Natural killer cell treated with Interleukin-12 subunit alpha and Interleukin-12 subunit beta and Interleukin-15 and Interleukin-18, amount 100 ng/mL, for 72 hours (primary cell): ENCODE data around the gene DBNDD1. TPM values are rescaled to one million over a fixed set of nuclear protein-coding genes. Genes with fewer than 3 reads are reported as not detected.
"Not testable (repeated sequence)": the region's sequence is repeated elsewhere in the genome, so short reads cannot be mapped to it uniquely, and the experiment has no call there.

Source experiments
- ATAC-seq, 2 donors: fragments of 150-1000 bp; cut with Tn5 transposase in 1 of 2; sonication (Bioruptor Pico), chemical (Tn5 transposase) in 1 of 2; 2 replicates each; pipeline ENCODE4 v1.10.0; 2021
- DNase-seq: peaks from one replicate; pipeline ENCODE4 v3.0.0; 2022; ENCODE audit warnings: low spot score
- H3K27ac Mint-ChIP-seq, 2 donors: 1 replicate in 1 of 2; 2 replicates in 1 of 2; pipeline ENCODE4 v1.8.0; 2022; ENCODE audit warnings: mixed read lengths in 2 of 2, mild to moderate bottlenecking in 1 of 2, moderate library complexity in 1 of 2
- H3K27me3 Mint-ChIP-seq, 2 donors: 1 replicate in 1 of 2; 2 replicates in 1 of 2; pipeline ENCODE4 v1.8.0; 2022; ENCODE audit warnings: mixed read lengths in 2 of 2
- H3K36me3 Mint-ChIP-seq: one replicate; pipeline ENCODE4 v1.8.0; 2022; ENCODE audit warnings: mixed read lengths
- H3K4me1 Mint-ChIP-seq, 2 donors: 1 replicate in 1 of 2; 2 replicates in 1 of 2; pipeline ENCODE4 v1.8.0; 2022; ENCODE audit warnings: low read depth in 2 of 2, mixed read lengths in 2 of 2, mild to moderate bottlenecking in 1 of 2
- H3K4me3 Mint-ChIP-seq: one replicate; pipeline ENCODE4 v1.8.0; 2022; ENCODE audit warnings: mixed read lengths
- H3K9me3 Mint-ChIP-seq: 2 replicates; pipeline ENCODE4 v1.8.0; 2022; ENCODE audit warnings: mixed read lengths
- total RNA-seq, 2 donors: library from RNA; stranded (reverse); gene quantifications; one replicate each; pipeline ENCODE4 v1.2.3, GENCODE V29; 2022

The DBNDD1 gene, protein sequence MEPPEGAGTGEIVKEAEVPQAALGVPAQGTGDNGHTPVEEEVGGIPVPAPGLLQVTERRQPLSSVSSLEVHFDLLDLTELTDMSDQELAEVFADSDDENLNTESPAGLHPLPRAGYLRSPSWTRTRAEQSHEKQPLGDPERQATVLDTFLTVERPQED
- not detected for total RNA-seq

DNA sequence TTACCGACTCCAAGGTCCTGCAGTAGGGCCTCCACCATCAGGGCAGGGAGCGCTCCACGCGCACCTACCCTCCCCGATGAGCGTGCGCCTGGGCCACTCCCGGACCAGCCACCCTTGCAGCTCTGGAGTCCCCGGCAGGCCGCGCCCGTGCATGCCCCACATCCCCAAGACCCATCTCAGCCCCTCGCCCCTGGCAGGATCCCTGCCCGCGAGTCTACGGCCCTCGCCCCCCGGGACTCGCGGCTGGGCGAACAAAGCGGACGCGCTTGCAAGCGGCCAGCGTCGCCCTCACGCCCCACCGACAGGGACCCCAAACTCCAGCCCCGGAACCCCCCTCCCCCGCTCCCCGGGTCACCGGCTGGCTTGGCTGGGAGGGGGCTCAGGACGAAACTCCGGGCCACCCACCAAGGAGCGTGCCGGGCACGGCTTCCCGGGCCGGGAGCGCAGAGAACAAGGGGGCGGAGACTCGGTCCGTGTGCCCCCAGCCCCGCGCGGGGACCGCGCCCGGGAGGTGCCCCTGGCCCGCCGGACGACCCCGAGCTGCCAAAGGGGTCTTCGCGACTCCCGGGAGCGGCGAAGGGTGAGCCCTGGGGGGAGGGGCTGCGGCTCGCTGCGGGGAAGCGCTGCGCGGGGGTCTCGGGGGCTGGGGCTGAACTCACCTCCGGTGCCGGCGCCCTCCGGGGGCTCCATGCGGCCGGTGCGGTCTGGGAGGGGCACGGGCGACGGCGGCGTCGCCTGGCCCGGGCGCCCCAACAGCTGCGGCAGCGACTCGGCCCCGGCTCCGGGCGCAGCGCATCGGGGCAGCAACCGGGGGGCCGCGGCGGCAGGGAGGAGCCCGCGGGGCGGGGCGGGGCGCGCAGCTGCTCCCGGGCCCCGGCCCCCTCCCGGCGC is at the start of gene DBNDD1:
TSS of gene DBNDD1 (minus strand) at position 805 of the 891 bp plus-strand sequence. CDS start at position 690, 115 bp downstream.
- ATAC-seq (no peak), DNase-seq (peak; percentile 58)
- peak within 1 kb of the TSS; percentile 67 for H3K4me3 Mint-ChIP-seq
- peaks cover 5% of the 10 kb centered on the region for H3K36me3 Mint-ChIP-seq
- H3K4me1 Mint-ChIP-seq: peaks cover 9 to 16% of the 10 kb centered on the region in 2 donors
- H3K27ac Mint-ChIP-seq: no peak within 1 kb of the TSS
- H3K27me3 Mint-ChIP-seq: peaks cover 6 to 17% of the 10 kb centered on the region in 2 donors
- H3K9me3 Mint-ChIP-seq: no peaks in the 10 kb centered on the region

DNA sequence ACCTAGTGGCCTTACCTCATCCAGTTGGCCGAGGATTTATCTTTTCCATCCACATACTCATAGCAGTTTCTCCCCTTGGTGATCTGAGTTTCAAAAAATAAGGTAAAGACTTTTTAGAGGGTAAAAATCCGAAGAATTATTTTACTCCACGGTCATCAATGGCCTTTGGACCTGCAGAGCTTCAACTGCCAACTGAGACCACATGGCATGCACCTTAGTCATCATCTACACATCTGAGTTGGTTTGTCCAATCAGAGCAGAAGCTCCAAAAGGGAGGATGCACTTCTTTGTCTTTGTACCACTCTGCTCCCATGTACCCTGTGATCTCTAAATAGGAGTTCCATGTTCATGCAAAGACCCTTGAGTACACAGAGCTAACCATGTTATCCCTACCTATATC is 42.2 kb upstream of the DBNDD1 start:
- Mint-ChIP-seq H3K4me1 (peaks cover 0 to 6% of the 10 kb centered on the region in 2 donors), H3K4me3 (no peak overlapping the region), H3K27ac (no peak overlapping the region), H3K9me3 (no peaks in the 10 kb centered on the region), H3K36me3 (no peaks in the 10 kb centered on the region), H3K27me3 (peaks cover 17 to 26% of the 10 kb centered on the region in 2 donors)
- DNase-seq (no peak), ATAC-seq (no peak)

DNA sequence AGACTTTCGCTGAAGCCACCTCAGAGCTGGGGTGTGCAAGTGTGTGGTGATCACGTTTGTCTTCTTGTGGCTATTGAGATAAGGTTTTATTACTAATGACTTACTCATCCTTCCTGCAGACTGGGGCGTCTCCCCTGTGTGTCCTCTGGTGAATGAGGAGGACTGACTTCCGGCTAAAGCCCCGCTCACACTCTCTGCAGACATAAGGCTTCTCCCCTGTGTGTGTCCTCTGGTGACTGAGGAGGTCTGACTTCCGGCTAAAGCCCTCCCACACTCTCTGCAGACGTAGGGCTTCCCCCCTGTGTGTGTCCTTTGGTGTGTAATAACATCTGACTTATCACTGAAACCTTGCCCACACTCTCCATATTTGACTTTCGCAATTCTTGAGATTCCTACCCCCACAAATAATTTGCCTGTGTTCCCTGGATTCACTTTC is 38.5 kb upstream of the DBNDD1 start:
- Mint-ChIP-seq H3K27ac (no peak overlapping the region), H3K4me1 (peaks cover 0 to 6% of the 10 kb centered on the region in 2 donors), H3K9me3 (peaks cover 16% of the 10 kb centered on the region), H3K4me3 (no peak overlapping the region), H3K36me3 (peaks cover 15% of the 10 kb centered on the region), H3K27me3 (peaks cover 19 to 28% of the 10 kb centered on the region in 2 donors)
- DNase-seq (no peak), ATAC-seq (peak in 1 of 2 donors; percentile 82)

- not testable (repeated sequence) for H3K4me3 Mint-ChIP-seq, DNase-seq, H3K27ac Mint-ChIP-seq, H3K4me1 Mint-ChIP-seq, ATAC-seq
- Mint-ChIP-seq H3K9me3 (peaks cover 16% of the 10 kb centered on the region), H3K36me3 (peaks cover 15% of the 10 kb centered on the region), H3K27me3 (peaks cover 19 to 28% of the 10 kb centered on the region in 2 donors)
These were observed 37.3 kb upstream of the DBNDD1 start for GRCh38 chr16:90056521-90056920.

DNA sequence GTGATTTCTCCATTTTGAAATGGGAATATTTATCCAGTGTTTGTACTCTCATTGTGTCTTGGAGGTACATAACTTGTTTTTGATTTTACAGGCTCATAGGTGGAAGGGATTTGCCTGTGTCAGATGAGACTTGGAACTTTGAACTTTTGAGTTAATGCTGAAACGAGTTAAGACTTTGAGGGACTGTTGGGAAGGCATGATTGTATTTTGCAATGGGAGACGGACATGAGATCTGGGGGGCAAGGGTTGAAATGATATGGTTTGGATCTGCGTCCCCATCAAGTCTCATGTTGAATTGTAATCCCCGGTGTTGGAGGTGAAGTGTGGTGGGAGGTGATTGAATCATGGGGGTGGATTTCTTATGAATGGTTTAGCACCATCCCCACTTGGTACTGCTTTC is 36.1 kb upstream of the DBNDD1 start:
- H3K9me3 Mint-ChIP-seq: peaks cover 16% of the 10 kb centered on the region
- no peak for DNase-seq
- no peak overlapping the region for H3K4me3 Mint-ChIP-seq
- no peak for ATAC-seq
- peaks cover 15% of the 10 kb centered on the region for H3K36me3 Mint-ChIP-seq
- peaks cover 0 to 6% of the 10 kb centered on the region in 2 donors for H3K4me1 Mint-ChIP-seq
- no peak overlapping the region for H3K27ac Mint-ChIP-seq
- H3K27me3 Mint-ChIP-seq: peaks cover 12 to 24% of the 10 kb centered on the region in 2 donors

- Mint-ChIP-seq H3K27ac (no peak overlapping the region), H3K4me3 (no peak overlapping the region), H3K4me1 (peaks cover 0 to 6% of the 10 kb centered on the region in 2 donors), H3K9me3 (peaks cover 16% of the 10 kb centered on the region), H3K27me3 (peaks cover 9 to 22% of the 10 kb centered on the region in 2 donors), H3K36me3 (peaks cover 15% of the 10 kb centered on the region)
- ATAC-seq (no peak), DNase-seq (no peak)
These were observed 35.3 kb upstream of the DBNDD1 start for GRCh38 chr16:90054554-90054953.

DNA sequence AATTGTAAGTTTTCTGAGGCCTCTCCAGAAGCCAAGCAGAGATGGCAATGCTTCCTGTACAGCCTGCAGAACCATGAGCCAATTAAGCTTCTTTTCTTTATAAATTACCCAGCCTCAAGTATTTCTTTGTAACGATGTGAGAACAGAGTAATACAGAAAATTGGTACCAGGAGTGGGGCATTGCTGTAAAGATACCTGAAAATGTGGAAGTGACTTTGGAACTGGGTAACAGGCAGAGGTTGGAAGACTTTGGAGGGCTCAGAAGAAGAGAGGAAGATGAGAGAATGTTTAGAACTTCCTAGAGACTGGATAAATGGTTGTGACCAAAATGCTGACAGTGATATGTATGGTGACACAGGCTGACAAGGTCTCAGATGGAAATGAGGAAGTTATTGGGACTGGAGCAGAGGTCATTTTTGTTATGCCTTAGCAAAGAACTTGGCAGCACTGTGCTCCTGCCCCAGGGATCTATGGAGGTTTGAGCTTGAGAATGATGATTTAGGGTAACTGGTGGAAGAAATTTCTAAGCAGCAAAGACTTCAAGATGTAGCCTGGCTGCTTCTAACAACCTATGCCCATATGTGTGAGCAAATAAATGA is 34.7 kb upstream of the DBNDD1 start:
- no peak overlapping the region for H3K4me3 Mint-ChIP-seq
- H3K27me3 Mint-ChIP-seq: peaks cover 6 to 21% of the 10 kb centered on the region in 2 donors
- peaks cover 0 to 6% of the 10 kb centered on the region in 2 donors for H3K4me1 Mint-ChIP-seq
- H3K36me3 Mint-ChIP-seq: peaks cover 15% of the 10 kb centered on the region
- no peak for DNase-seq
- peaks cover 16% of the 10 kb centered on the region for H3K9me3 Mint-ChIP-seq
- no peak overlapping the region for H3K27ac Mint-ChIP-seq
- ATAC-seq: no peak

DNA sequence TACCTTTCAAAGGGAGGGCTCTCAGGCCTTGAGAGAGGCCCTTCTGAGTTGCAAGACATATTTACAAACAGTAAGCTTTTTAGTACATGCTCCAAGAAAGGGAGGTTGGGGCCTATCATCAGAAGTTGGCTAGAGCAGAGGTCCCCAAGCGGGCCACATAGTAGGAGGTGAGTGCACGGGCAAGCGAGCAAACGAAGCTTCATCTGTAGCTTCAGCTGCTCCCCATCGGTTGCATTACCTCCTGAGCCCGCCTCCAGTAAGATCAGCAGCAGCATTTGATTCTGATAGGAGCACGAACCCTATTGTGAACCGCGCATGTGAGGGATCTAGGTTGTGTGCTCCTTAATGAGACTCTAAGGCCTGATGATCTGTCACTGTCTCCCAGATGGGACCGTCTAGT is 31.7 kb upstream of the DBNDD1 start:
- H3K9me3 Mint-ChIP-seq: peaks cover 16% of the 10 kb centered on the region
- DNase-seq (no peak), ATAC-seq (no peak)
- no peak overlapping the region for H3K27ac Mint-ChIP-seq
- H3K27me3 Mint-ChIP-seq: peaks cover 0 to 13% of the 10 kb centered on the region in 2 donors
- no peak overlapping the region for H3K4me3 Mint-ChIP-seq
- peaks cover 15% of the 10 kb centered on the region for H3K36me3 Mint-ChIP-seq
- H3K4me1 Mint-ChIP-seq: peaks cover 0 to 3% of the 10 kb centered on the region in 2 donors

DNA sequence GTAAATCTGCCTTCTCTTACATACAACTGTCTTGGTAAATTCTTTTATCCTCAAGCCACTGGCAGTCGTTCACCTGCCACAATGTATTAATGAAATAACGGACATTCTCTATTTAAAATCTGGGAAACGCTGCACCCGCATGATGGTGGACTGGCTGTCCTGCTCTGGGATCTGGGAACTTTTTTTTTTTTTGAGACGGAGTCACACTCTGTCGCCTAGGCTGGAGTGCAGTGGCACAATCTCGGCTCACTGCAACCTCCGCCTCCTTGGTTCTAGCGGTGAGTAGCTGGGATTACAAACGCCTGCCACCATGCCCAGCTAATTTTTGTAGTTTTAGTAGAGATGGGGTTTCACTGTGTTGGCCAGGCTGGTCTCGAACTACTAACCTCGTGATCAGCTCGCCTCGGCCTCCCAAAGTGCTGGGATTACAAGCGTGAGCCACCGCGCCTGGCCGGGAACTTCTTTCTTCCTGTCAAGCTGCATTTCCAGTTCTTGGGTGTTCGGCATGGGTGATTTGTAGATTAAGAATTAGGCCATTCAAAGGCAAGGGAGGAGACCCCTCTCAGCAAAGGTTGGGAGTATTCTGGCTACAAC is 29.6 kb upstream of the DBNDD1 start:
- DNase-seq: no peak
- peaks cover 0 to 4% of the 10 kb centered on the region in 2 donors for H3K27me3 Mint-ChIP-seq
- H3K9me3 Mint-ChIP-seq: peaks cover 7% of the 10 kb centered on the region
- H3K4me1 Mint-ChIP-seq: peaks cover 0 to 3% of the 10 kb centered on the region in 2 donors
- no peak for ATAC-seq
- H3K4me3 Mint-ChIP-seq: peak overlapping the region; percentile 4
- peaks cover 3% of the 10 kb centered on the region for H3K36me3 Mint-ChIP-seq
- no peak overlapping the region for H3K27ac Mint-ChIP-seq

DNA sequence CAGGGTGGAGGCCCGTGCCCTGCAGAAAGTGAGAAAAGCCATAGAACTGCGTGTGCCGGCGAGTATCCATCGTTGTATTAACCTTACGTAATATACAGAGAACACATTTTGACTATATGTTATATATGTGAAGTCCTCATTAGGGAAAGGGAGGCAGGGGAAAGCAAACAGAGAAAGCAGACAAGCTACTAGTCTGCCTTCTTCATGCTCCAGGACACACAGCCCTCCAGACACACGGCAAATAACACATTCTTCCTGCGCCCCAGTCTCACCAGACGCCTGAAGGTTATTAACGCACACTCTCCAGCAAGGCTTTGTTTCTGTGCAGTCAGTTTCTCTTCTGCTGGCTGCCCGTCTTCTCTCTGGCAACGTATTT is 29.1 kb upstream of the DBNDD1 start:
- peaks cover 4% of the 10 kb centered on the region for H3K9me3 Mint-ChIP-seq
- no peak overlapping the region for H3K27ac Mint-ChIP-seq
- peaks cover 0 to 3% of the 10 kb centered on the region in 2 donors for H3K27me3 Mint-ChIP-seq
- peaks cover 0 to 3% of the 10 kb centered on the region in 2 donors for H3K4me1 Mint-ChIP-seq
- no peak for DNase-seq
- H3K4me3 Mint-ChIP-seq: peak overlapping the region; percentile 34
- ATAC-seq: no peak
- H3K36me3 Mint-ChIP-seq: no peaks in the 10 kb centered on the region

DNA sequence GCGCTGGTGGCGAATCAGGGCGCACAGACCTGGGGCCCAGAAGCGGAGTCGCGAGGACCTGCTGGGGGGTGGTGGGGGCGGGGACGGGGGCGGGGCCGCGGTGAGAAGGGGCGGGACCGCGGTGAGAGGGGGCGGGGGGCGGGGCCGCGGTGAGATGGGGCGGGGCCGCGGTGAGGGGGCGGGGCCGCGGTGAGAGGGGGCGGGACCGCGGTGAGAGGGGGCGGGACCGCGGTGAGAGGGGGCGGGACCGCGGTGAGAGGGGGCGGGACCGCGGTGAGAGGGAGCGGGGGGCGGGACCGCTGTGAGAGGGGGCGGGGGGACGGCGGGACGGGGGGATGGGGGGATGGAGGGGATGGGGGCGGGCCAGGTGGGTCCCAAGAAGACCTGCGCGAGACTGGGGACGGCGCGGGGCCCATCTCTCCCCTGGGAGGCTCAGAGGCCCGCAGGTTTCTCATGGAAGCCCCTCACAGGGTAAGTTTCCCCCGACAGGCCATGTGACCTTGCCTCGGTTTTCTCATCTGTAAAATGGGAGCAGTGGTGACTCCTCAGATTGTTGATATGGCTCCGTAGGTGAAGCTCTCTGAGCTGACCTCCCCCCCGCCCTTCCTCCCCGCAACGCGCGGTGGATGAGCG is 28.6 kb upstream of the DBNDD1 start:
- peak; percentile 10 to 46 for ATAC-seq
- Mint-ChIP-seq H3K4me3 (peak overlapping the region; percentile 34), H3K4me1 (peaks cover 0 to 3% of the 10 kb centered on the region in 2 donors), H3K9me3 (no peaks in the 10 kb centered on the region), H3K36me3 (no peaks in the 10 kb centered on the region), H3K27ac (no peak overlapping the region), H3K27me3 (no peaks in the 10 kb centered on the region)
- no peak for DNase-seq

DNA sequence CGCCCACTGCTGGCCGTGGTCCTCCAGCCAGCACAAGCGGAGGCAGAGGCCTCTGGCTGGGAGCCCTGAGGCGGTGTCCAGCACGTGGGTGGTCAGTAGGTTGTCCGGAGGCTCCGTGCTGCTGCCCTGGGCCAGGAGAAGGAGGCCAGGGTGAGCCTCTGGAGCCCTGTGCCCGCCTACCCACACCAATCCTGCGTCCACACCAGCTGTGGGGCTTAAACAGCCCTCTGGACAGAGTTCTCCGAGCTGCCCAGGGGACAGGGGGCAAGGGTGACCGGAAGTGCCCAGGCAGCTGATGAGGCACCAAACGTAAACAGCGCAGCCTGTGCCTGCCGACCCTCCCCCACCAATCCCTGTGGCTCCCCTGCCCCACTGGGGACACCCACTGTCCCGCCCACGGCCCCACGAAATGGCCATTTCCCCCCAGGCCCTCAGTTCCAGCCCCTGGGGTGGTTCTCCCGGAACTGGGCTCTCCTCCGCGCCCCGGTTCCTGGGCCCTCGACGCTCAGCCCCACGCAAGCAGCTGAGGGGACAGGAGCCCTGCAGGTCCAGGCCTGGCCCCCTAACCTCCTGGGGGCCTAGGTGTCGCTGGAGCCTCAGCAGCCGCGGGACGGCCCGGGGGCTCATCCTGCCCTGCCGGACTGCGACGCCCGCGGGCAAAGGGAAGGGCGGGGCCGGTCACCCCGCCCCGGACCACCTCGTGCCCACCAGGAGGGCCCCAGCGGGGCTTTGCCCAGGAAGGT is 27.9 kb upstream of the DBNDD1 start:
- Mint-ChIP-seq H3K27ac (no peak overlapping the region), H3K36me3 (no peaks in the 10 kb centered on the region), H3K4me1 (peaks cover 0 to 3% of the 10 kb centered on the region in 2 donors), H3K4me3 (no peak overlapping the region), H3K27me3 (no peaks in the 10 kb centered on the region), H3K9me3 (no peaks in the 10 kb centered on the region)
- ATAC-seq (peak; percentile 11 to 12), DNase-seq (no peak)
